Stromal cell of bone marrow (primary cell): Measurements from ENCODE around the gene WDR6.

Experiments used
- DNase-seq: peaks from one replicate; pipeline ENCODE4 v3.0.0-alpha.2; 2012; ENCODE audit warnings: low read depth

The WDR6 gene

DNA sequence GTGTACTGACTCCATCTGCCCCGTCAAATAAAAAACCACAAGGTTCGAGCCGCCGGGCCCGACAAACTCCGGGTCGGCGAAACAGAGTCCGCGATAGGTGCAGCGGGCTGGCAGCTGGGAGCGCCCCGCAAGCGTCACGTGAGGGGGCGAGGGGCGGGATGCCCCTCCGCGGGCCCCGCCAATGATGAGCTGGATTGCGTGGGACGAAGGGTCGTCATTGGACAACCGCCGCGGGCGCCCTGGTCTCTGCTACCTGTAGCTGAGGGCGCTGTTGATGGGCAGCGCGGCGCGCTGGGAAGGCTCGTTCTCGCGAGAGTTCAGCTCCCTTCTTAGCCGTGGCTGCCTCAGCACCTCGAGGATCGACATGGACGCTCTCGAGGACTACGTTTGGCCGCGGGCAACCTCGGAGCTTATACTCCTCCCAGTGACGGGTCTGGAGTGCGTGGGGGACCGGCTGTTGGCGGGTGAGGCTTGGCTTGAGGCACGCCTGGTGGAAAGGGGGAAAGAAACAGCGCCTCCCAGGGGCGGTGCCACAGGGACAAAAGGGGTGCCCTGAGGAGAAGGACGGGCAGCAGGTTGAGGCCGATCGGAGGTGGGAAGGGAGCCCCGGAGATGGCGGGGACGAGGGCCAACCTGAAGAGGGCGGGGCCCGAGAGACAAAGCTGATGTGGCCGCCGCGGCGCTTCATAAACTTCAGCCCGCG is at the start of gene WDR6:
Gene WDR6 (plus strand): TSS at position 324 of the 703 bp plus-strand sequence. CDS start 41 bp downstream, at position 365.
- peak; percentile 93 for DNase-seq

DNA sequence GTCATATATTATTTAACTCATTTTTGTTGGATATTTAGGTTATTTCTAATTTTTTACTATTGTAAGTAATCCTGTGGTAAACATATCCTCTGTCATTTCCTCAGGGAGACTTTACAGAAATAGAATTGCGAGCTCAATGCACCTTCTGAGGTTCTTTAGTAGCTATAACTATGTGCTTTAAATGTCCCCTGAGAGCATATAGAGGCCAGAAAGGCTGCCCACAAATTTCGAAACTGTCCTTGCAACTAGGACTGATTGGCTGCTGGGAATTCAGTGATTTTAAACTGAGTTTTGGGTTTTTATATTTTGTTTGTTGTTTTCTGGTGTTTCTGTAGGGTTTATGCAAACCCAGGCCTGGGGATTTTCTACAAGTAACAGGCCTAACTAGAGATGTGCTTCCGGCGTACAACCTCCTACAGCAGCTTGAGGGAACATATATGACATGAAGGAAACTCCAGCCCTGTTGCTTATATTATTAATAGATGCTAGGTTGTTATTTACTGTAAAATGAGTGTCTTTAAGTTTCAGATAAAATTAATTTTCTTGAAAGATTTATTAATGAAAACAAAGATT is 46.3 kb upstream of the WDR6 start:
- peak; percentile 18 for DNase-seq

DNA sequence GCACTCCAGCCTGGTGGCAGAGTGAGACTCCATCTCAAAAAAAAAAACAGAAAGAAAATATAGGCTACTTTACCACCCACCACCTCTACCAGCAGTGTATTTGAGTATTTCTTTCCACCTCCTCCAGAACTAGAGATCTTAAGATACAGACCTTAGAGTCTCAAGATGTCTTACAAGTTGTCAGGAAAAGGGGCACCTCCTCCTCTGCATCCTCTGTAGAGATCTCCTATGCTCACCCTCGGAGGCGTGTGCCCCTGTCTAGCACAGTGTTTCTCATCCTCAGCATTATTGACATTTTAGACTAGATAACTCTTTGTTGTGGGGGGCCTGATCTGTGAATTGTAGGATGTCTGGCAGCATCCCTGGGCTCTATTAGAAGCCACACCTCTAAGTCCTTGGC is 44.9 kb upstream of the WDR6 start:
- no peak for DNase-seq

DNA sequence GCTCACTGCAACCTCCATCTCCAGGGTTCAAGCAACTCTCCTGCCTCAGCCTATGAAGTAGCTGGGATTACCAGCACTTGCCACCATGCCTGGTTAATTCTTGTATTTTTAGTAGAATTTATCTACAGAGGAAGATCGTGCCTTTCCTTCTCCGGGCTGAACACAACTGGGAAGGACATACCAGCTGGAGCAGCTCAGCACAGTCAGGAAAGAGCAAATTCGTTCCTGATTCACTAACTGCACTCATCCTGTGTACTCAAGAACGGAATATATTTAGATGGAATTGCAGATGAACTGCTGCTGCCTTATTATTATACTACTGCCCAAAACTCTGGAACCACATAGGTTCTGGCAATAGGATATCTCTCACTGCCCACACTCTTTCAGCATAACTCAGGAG is 44.3 kb upstream of the WDR6 start:
- DNase-seq, result no peak

GRCh38 chr3:48963591-48963990 is 43.6 kb upstream of the WDR6 start:
- no peak for DNase-seq

DNA sequence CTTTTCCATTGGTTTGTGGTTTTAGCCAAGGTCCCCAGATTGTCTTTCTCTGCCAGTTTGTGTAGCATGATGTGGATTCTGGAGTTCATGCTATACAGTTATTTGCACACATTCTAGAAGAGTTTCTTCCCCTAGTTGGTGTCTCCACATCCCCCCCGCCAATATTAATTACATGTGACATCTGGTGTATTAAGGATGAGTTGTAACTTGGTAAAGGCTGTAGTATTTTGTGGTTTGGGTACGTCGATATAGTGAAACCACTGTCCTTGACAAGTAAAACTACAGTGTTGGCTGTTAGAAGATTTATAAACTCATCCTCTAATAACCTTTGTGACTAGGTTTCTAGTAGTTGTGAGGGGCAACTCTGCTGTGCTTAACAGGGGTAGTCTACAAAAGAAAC is 40.8 kb upstream of the WDR6 start:
- DNase-seq, result no peak

GRCh38 chr3:48966876-48967361 is 40.3 kb upstream of the WDR6 start:
- DNase-seq, result peak; percentile 37

GRCh38 chr3:48970586-48970985 is 36.6 kb upstream of the WDR6 start:
- no peak for DNase-seq

DNA sequence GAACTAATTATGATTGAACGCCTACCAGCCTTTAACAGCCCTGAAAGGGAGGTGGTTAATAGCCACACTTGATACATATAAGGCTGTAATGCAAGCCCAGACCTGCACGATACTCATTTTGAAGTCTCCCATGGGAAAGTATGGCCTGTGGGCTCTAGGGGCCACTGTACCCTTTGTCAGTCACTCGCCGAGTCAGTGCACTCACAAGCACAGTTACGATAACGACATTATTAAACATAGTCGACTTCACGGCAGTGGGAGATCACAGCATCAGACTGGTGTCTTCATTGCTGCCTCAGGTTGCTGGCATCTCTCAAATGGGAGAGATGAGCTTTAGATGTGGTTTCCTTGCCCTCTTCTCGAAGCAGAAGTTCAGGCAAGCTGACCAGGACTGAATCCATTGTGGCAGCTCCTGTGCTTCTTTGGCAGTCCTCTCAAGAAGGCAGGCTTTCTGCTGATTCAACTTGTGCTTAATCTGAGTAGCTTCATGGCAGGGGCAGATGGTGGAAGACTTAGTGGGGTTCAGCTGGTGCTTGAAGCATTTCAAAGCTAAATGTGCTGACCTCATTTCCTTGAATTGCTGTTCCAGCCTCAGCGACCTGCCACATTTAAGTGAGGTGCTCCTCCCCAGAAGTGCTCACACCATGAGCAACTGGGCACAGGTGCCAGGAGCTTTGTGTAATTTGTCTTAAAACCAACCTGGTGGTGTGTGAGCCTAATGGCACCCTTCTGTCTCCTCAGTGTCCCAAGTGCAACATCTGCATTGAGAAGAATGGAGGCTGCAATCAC is 32.9 kb upstream of the WDR6 start:
- DNase-seq, result no peak

DNA sequence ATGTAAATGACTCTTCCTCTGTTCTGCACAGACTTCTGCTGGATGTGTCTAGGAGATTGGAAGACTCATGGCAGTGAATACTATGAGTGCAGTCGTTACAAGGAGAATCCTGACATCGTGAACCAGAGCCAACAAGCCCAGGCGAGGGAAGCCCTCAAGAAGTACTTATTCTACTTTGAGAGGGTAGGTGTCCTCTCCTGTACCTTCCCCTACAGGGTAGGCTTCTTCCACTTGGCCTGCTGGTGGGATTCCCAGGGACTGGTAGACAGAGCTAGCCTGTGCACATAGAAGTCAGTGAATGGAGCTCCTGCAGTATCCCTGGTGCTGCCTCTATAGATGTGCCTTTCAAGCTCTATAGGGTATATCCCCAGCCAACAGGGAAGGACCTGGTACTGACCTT is 27.7 kb upstream of the WDR6 start:
- no peak for DNase-seq

DNA sequence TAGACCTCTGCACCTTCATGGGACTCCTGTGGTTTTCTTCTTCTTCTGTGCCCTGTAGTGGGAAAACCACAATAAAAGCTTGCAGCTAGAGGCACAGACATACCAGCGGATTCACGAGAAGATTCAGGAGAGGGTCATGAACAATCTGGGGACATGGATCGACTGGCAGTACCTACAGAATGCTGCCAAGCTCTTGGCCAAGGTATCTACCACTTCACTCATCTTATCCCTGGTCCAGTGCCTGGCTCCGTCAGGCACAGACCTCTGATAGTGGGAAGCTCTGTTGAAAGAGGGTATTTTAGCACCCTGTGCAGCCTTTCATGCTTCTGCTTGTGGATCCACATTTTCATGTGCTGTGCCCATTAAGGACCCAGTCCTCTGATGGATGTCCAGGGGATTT is 26.9 kb upstream of the WDR6 start:
- DNase-seq, result no peak

- no peak for DNase-seq
Observed at GRCh38 chr3:48982016-48982415, 25.2 kb upstream of the WDR6 start.

GRCh38 chr3:48982686-48983085 is 24.5 kb upstream of the WDR6 start:
- no peak for DNase-seq

GRCh38 chr3:48983096-48983495 is 24.1 kb upstream of the WDR6 start:
- DNase-seq, result no peak

DNA sequence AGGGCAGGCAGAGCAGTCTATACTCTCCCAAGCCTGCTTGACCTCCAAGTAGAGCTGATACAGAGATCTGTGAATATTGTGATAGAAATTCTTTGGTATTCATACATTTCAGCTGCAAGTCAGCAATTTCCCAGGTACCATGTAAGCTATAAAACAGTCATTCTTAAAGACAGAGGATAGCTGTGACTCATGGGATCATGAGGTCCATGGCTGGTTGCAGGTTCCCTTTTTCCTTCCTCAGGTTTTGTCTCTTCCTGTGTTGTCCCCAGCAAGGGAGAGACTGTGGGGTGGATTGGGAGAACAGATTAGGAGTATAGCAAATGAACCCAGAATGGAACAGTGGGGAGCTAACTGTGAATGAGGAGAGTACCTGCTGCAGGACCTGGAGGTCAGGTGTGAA is 22.5 kb upstream of the WDR6 start:
- DNase-seq, result no peak

DNA sequence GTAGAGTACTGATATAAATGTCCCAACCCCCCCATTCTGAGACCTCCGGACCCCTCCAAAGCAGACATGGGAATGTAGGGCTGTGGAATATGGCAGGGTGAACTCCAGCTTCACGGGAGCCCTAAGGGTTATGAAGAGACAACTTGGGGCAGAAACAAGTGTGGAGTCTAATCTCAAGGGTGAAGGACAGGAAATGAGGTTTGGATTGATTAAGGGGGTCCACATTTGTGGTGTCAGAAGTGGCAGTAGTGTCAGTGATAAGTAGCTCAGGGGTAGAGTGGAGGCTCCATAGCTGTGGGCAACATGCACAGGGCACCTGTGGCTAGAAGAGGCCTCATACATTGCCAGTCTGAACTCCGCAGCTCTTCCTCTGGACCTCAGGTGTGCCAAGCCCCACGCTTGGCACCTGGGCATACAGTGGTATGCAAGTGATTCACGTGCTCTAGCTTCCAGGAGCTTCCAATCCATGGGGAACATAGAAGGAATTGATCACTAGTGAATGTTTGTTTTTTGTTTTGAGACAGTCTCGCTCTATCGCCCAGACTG is 21.3 kb upstream of the WDR6 start:
- no peak for DNase-seq

GRCh38 chr3:48989126-48989795 is 17.9 kb upstream of the WDR6 start:
- DNase-seq, result no peak

DNA sequence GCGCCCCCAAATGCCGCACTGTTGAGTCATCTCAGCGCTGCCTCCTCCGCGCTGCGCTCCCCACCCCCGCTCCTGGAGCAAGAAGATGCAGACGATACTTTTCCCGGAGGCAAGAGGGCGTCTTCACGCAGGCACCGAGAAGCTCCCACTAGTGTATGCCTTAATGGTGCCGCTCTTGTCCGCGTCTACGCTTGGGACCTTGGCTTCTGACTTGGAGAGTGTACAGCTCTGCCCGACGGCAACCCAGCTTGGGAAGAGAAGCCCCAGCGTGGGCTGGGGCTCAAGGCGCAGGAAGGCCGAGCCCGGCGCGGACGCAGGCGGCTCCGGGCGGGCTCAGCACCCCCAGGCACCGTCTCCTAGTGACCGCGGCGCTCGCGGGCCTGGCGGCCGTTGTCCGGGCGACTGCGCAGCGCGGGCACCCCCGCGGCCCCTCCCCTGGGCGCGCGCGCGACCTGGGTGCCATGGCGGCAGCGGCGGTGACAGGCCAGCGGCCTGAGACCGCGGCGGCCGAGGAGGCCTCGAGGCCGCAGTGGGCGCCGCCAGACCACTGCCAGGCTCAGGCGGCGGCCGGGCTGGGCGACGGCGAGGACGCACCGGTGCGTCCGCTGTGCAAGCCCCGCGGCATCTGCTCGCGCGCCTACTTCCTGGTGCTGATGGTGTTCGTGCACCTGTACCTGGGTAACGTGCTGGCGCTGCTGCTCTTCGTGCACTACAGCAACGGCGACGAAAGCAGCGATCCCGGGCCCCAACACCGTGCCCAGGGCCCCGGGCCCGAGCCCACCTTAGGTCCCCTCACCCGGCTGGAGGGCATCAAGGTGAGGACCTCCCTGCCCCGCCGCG is 17.2 kb upstream of the WDR6 start, which contains the start of gene P4HTM:
Gene P4HTM (plus strand): TSS at position 446 of the 840 bp plus-strand sequence. CDS start 16 bp downstream, at position 462.
- DNase-seq, result peak; percentile 80

- DNase-seq, result no peak
Observed at GRCh38 chr3:48990636-48991469, 16.3 kb upstream of the WDR6 start.

- DNase-seq, result no peak
Observed at GRCh38 chr3:48991851-48992545, 15.2 kb upstream of the WDR6 start.
